ENCODE results near the gene VGLL3. TPM values are rescaled to one million over a fixed set of nuclear protein-coding genes. Genes with fewer than 3 reads are reported as not detected.

Gene VGLL3
- polyA plus RNA-seq, 1 donor from 2014 or later, result 0.06 TPM

DNA sequence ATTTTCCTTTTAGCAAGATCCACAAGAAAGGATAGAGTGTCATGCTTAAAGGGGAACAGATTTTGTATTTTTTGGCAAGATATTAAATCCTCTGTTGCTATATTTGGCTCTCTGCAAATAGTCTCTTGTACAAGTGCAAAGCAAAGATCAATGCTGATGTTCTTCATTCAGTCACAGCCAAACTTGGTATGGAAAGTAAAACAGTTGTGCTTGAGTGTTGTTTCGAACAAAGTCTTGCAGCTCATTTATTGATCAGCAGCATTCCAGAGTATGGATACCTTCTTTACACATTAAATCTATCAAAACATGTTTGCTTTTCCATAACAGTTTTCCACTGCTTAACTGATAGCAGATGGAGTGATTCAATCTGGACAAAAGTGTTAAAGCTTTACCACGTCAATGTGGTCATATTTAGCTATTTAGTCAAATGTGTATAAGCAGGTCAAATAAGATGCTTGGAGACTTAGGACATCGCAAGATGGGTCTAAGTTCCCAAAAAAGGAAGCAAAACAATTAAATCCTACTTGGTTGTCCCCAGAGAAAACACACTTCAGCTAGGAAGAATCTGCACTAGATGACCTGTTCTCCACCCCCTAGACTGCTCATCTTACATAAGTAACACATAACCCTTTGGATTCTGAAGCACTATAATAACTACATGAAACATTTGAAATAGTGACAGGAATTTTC lies 52.4 kb downstream of the VGLL3 start:
- TF ChIP-seq TAF1 (IDR thresholded peaks at IDR 0.05; ENCODE audit: low read depth) (no peak), RAD21 (conservative IDR thresholded peaks at IDR 0.05) (no peak), EZH2 (IDR thresholded peaks at IDR 0.05; ENCODE audit: borderline replicate concordance, insufficient read depth, low read length, poor library complexity, severe bottlenecking) (no peak), EP300 (conservative IDR thresholded peaks at IDR 0.05; ENCODE audit: poor library complexity, severe bottlenecking) (no peak), POLR2AphosphoS5 (IDR thresholded peaks at IDR 0.05) (no peak), SMC3 (conservative IDR thresholded peaks at IDR 0.05; ENCODE audit: poor library complexity) (no peak), MXI1 (conservative IDR thresholded peaks at IDR 0.05; ENCODE audit: poor library complexity, severe bottlenecking) (no peak)
- TF ChIP-seq, protein P1, sequence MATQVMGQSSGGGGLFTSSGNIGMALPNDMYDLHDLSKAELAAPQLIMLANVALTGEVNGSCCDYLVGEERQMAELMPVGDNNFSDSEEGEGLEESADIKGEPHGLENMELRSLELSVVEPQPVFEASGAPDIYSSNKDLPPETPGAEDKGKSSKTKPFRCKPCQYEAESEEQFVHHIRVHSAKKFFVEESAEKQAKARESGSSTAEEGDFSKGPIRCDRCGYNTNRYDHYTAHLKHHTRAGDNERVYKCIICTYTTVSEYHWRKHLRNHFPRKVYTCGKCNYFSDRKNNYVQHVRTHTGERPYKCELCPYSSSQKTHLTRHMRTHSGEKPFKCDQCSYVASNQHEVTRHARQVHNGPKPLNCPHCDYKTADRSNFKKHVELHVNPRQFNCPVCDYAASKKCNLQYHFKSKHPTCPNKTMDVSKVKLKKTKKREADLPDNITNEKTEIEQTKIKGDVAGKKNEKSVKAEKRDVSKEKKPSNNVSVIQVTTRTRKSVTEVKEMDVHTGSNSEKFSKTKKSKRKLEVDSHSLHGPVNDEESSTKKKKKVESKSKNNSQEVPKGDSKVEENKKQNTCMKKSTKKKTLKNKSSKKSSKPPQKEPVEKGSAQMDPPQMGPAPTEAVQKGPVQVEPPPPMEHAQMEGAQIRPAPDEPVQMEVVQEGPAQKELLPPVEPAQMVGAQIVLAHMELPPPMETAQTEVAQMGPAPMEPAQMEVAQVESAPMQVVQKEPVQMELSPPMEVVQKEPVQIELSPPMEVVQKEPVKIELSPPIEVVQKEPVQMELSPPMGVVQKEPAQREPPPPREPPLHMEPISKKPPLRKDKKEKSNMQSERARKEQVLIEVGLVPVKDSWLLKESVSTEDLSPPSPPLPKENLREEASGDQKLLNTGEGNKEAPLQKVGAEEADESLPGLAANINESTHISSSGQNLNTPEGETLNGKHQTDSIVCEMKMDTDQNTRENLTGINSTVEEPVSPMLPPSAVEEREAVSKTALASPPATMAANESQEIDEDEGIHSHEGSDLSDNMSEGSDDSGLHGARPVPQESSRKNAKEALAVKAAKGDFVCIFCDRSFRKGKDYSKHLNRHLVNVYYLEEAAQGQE (IDR thresholded peaks at IDR 0.05; ENCODE audit: borderline replicate concordance), result no peak
- TF ChIP-seq, protein P2, sequence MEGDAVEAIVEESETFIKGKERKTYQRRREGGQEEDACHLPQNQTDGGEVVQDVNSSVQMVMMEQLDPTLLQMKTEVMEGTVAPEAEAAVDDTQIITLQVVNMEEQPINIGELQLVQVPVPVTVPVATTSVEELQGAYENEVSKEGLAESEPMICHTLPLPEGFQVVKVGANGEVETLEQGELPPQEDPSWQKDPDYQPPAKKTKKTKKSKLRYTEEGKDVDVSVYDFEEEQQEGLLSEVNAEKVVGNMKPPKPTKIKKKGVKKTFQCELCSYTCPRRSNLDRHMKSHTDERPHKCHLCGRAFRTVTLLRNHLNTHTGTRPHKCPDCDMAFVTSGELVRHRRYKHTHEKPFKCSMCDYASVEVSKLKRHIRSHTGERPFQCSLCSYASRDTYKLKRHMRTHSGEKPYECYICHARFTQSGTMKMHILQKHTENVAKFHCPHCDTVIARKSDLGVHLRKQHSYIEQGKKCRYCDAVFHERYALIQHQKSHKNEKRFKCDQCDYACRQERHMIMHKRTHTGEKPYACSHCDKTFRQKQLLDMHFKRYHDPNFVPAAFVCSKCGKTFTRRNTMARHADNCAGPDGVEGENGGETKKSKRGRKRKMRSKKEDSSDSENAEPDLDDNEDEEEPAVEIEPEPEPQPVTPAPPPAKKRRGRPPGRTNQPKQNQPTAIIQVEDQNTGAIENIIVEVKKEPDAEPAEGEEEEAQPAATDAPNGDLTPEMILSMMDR (IDR thresholded peaks at IDR 0.05; ENCODE audit: poor library complexity, severe bottlenecking), result no peak
- Histone ChIP-seq H3K9ac (ENCODE audit: low read length) (no peak overlapping the region), H3K4me2 (ENCODE audit: low read length) (no peak overlapping the region), H4K20me1 (ENCODE audit: insufficient read depth) (no peaks in the 10 kb centered on the region), H2AFZ (ENCODE audit: low read depth, low read length) (no peak overlapping the region), H3K27ac (ENCODE audit: low read length) (no peak overlapping the region), H3K36me3 (ENCODE audit: insufficient read depth, low read length) (no peaks in the 10 kb centered on the region), H3K27me3 (ENCODE audit: insufficient read depth, low read depth, low read length) (no peaks in the 10 kb centered on the region), H3K9me3 (ENCODE audit: low read length) (no peaks in the 10 kb centered on the region), H3F3A (ENCODE audit: insufficient read depth, low read length, poor library complexity, severe bottlenecking) (no peaks in the 10 kb centered on the region), H3K79me2 (replicated peaks; ENCODE audit: insufficient read depth, low read length) (no peaks in the 10 kb centered on the region), H3K9me2 (ENCODE audit: insufficient read depth, low read length) (no peaks in the 10 kb centered on the region), H3K4me3 (ENCODE audit: low read length) (no peak overlapping the region)

DNA sequence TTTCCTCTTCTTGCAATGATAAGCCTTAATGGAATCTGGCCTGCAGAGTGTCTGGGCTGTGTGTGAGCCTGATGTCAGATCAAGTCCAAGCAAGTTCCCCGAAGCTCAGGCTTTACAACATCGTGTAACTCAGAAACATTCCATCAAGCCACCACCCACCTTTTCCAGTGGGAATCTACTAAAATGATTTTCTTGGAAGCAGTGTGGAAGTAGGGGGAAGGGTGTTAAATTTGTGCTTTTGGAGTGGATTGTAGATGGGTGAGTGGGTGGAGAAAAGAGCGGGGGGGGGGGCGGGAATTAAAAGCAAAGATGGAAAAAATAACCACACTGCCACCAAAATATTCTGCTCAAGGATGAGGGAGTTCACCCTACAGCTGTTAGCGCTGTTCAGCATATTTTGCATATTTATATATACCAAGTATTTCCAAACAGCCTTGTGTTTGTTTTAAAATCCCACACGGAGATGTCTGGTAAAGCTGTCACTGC lies 53.6 kb downstream of the VGLL3 start:
- no peaks in the 10 kb centered on the region for H3K9me2 ChIP-seq (ENCODE audit: insufficient read depth, low read length)
- no peaks in the 10 kb centered on the region for H3F3A ChIP-seq (ENCODE audit: insufficient read depth, low read length, poor library complexity, severe bottlenecking)
- no peak overlapping the region for H3K9ac ChIP-seq (ENCODE audit: low read length)
- no peak overlapping the region for H3K4me3 ChIP-seq (ENCODE audit: low read length)
- TF ChIP-seq POLR2AphosphoS5 (IDR thresholded peaks at IDR 0.05), result no peak
- TF ChIP-seq, protein P1 (IDR thresholded peaks at IDR 0.05; ENCODE audit: borderline replicate concordance), result no peak
- TF ChIP-seq EP300 (conservative IDR thresholded peaks at IDR 0.05; ENCODE audit: poor library complexity, severe bottlenecking), result no peak
- TF ChIP-seq EZH2 (IDR thresholded peaks at IDR 0.05; ENCODE audit: borderline replicate concordance, insufficient read depth, low read length, poor library complexity, severe bottlenecking), result no peak
- no peak for TF ChIP-seq SMC3 (conservative IDR thresholded peaks at IDR 0.05; ENCODE audit: poor library complexity)
- TF ChIP-seq RAD21 (conservative IDR thresholded peaks at IDR 0.05), result no peak
- TF ChIP-seq, protein P2 (IDR thresholded peaks at IDR 0.05; ENCODE audit: poor library complexity, severe bottlenecking), result no peak
- TF ChIP-seq MXI1 (conservative IDR thresholded peaks at IDR 0.05; ENCODE audit: poor library complexity, severe bottlenecking), result no peak
- no peaks in the 10 kb centered on the region for H3K9me3 ChIP-seq (ENCODE audit: low read length)
- H3K36me3 ChIP-seq (ENCODE audit: insufficient read depth, low read length), result no peaks in the 10 kb centered on the region
- H2AFZ ChIP-seq (ENCODE audit: low read depth, low read length), result no peak overlapping the region
- H3K79me2 ChIP-seq (replicated peaks; ENCODE audit: insufficient read depth, low read length), result no peaks in the 10 kb centered on the region
- no peak overlapping the region for H3K4me2 ChIP-seq (ENCODE audit: low read length)
- H4K20me1 ChIP-seq (ENCODE audit: insufficient read depth), result no peaks in the 10 kb centered on the region
- no peaks in the 10 kb centered on the region for H3K27me3 ChIP-seq (ENCODE audit: insufficient read depth, low read depth, low read length)
- no peak overlapping the region for H3K27ac ChIP-seq (ENCODE audit: low read length)
